ENCODE measurements around the gene STEAP1.
"Not testable (repeated sequence)": the region's sequence is repeated elsewhere in the genome, so short reads cannot be mapped to it uniquely, and the experiment has no call there.

DNA sequence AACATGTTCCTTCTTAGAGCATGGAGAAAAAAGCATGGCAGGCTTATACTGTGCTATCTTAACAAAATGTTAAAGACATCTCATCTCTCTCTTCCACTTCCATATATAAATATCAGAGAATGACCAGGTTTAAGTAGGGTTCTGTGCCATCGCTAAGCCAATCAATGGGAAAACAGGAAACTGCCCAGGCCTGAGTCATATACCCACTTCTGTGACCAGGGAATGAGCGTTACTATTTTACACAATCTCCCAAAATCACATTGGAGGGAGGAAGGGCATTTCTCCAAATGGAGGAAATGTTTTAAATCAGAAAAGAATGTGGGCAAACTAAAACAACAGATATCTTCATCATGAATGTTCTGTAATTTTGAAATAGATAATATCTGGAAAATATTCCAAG lies 3.1 kb downstream of the STEAP1 start:
- not testable (repeated sequence) for TF ChIP-seq CTCF (conservative IDR thresholded peaks at IDR 0.05 in 1 of 2, IDR thresholded peaks at IDR 0.05 in 1 of 2; ENCODE audit: extremely low read depth in 1 of 2, insufficient read depth in 1 of 2, low read depth in 1 of 2, low read length in 2 of 2); EZH2 (IDR thresholded peaks at IDR 0.05; ENCODE audit: borderline replicate concordance, low read length)
